Mesodermal cell (in vitro differentiated cells): ENCODE data around the gene CDC42EP3.

Experiments used
- H3K27ac ChIP-seq: 2 replicates; pipeline ENCODE4 v1.7.0; 2013; ENCODE audit warnings: mild to moderate bottlenecking, low read depth, low read length, moderate library complexity; ENCODE audit not compliant: severe bottlenecking
- H3K36me3 ChIP-seq: 2 replicates; pipeline ENCODE4 v1.7.1; 2013; ENCODE audit warnings: mild to moderate bottlenecking, low read length, moderate library complexity; ENCODE audit not compliant: control insufficient read depth, insufficient read depth
- H3K4me1 ChIP-seq: one replicate; pipeline ENCODE4 v1.7.1; 2013; ENCODE audit warnings: mild to moderate bottlenecking, low read length; ENCODE audit not compliant: insufficient read depth, control insufficient read depth, poor library complexity, severe bottlenecking
- H3K4me3 ChIP-seq: 2 replicates; pipeline ENCODE4 v1.7.0; 2013; ENCODE audit warnings: low read length, control low read depth, mild to moderate bottlenecking; ENCODE audit not compliant: insufficient read depth, poor library complexity, severe bottlenecking; ENCODE audit errors: extremely low read depth
- H3K9me3 ChIP-seq: 2 replicates; pipeline ENCODE4 v1.7.1; 2013; ENCODE audit warnings: mild to moderate bottlenecking, low read length, moderate library complexity; ENCODE audit not compliant: control insufficient read depth
- WGBS, 2 experiments: methylation state at CpG; one replicate each; pipeline ENCODE4 v1.1.5; 2013; ENCODE audit warnings: missing lambda C conversion rate in 2 of 2; ENCODE audit not compliant: insufficient coverage in 2 of 2; 5-methylcytosine and 5-hydroxymethylcytosine counted together

Gene CDC42EP3

GRCh38 chr2:37635504-37636380, 35.7 kb downstream of the CDC42EP3 start:
- peaks cover 7% of the 10 kb centered on the region for H3K4me1 ChIP-seq
- H3K27ac ChIP-seq: no peak overlapping the region
- no peak overlapping the region for H3K4me3 ChIP-seq
- H3K9me3 ChIP-seq: no peaks in the 10 kb centered on the region
- 93 to 97% methylated on average over 3 to 4 of the region's 8 CpGs for WGBS, 2 experiments
- H3K36me3 ChIP-seq: peaks cover 1% of the 10 kb centered on the region

- Histone ChIP-seq H3K9me3 (no peaks in the 10 kb centered on the region), H3K36me3 (no peaks in the 10 kb centered on the region), H3K4me1 (peaks cover 7% of the 10 kb centered on the region), H3K27ac (no peak overlapping the region), H3K4me3 (no peak overlapping the region)
- 89 to 97% methylated on average over 4 to 8 of the region's 8 CpGs for WGBS, 2 experiments
These were observed 36.4 kb downstream of the CDC42EP3 start for GRCh38 chr2:37634914-37635503.

GRCh38 chr2:37633845-37634244, 37.6 kb downstream of the CDC42EP3 start:
- Histone ChIP-seq H3K9me3 (no peaks in the 10 kb centered on the region), H3K4me1 (peaks cover 7% of the 10 kb centered on the region), H3K27ac (no peak overlapping the region), H3K36me3 (no peaks in the 10 kb centered on the region), H3K4me3 (no peak overlapping the region)
- WGBS, 2 experiments: 33% methylated on average over 1 of the region's 3 CpGs; no CpG with 5 or more reads in 1 of the 2 experiments

- Histone ChIP-seq H3K4me3 (no peak overlapping the region), H3K4me1 (peaks cover 7% of the 10 kb centered on the region), H3K36me3 (no peaks in the 10 kb centered on the region), H3K27ac (no peak overlapping the region), H3K9me3 (no peaks in the 10 kb centered on the region)
- 100% methylated on average over 1 of the region's 1 CpG; no CpG with 5 or more reads in 1 of the 2 experiments for WGBS, 2 experiments
These were observed 38.2 kb downstream of the CDC42EP3 start for GRCh38 chr2:37633234-37633633.

GRCh38 chr2:37632310-37632709, 39.1 kb downstream of the CDC42EP3 start:
- Histone ChIP-seq H3K4me3 (no peak overlapping the region), H3K36me3 (no peaks in the 10 kb centered on the region), H3K4me1 (peaks cover 7% of the 10 kb centered on the region), H3K27ac (no peak overlapping the region), H3K9me3 (no peaks in the 10 kb centered on the region)
- WGBS, 2 experiments: 87 to 92% methylated on average over 2 of the region's 2 CpGs

- 92% methylated on average over 2 of the region's 4 CpGs; no CpG with 5 or more reads in 1 of the 2 experiments for WGBS, 2 experiments
- H3K27ac ChIP-seq: no peak overlapping the region
These were observed 39.7 kb downstream of the CDC42EP3 start for GRCh38 chr2:37631698-37632097.

GRCh38 chr2:37631292-37631691, 40.1 kb downstream of the CDC42EP3 start:
- Histone ChIP-seq H3K27ac (no peak overlapping the region), H3K9me3 (no peaks in the 10 kb centered on the region), H3K36me3 (no peaks in the 10 kb centered on the region), H3K4me1 (peaks cover 7% of the 10 kb centered on the region), H3K4me3 (no peak overlapping the region)
- WGBS, 2 experiments: 100% methylated on average over 1 of the region's 2 CpGs

More at GRCh38 chr2:37631698-37632097, 39.7 kb downstream of the CDC42EP3 start:
- H3K4me1 ChIP-seq: peaks cover 7% of the 10 kb centered on the region
- no peaks in the 10 kb centered on the region for H3K36me3 ChIP-seq
- no peaks in the 10 kb centered on the region for H3K9me3 ChIP-seq
- H3K4me3 ChIP-seq: no peak overlapping the region

GRCh38 chr2:37630776-37631175, 40.7 kb downstream of the CDC42EP3 start:
- Histone ChIP-seq H3K4me1 (peaks cover 12% of the 10 kb centered on the region), H3K9me3 (no peaks in the 10 kb centered on the region), H3K27ac (no peak overlapping the region), H3K36me3 (no peaks in the 10 kb centered on the region), H3K4me3 (no peak overlapping the region)
- WGBS, 2 experiments: 74 to 95% methylated on average over 2 to 3 of the region's 4 CpGs

GRCh38 chr2:37630301-37630700, 41.1 kb downstream of the CDC42EP3 start:
- Histone ChIP-seq H3K36me3 (no peaks in the 10 kb centered on the region), H3K27ac (no peak overlapping the region), H3K9me3 (no peaks in the 10 kb centered on the region), H3K4me1 (peaks cover 17% of the 10 kb centered on the region), H3K4me3 (no peak overlapping the region)
- WGBS, 2 experiments: no CpG with 5 or more reads among the region's 1 CpG

GRCh38 chr2:37629529-37629928, 41.9 kb downstream of the CDC42EP3 start:
- WGBS, 2 experiments: 96 to 100% methylated on average over 3 of the region's 3 CpGs
- H3K27ac ChIP-seq: no peak overlapping the region
- no peaks in the 10 kb centered on the region for H3K9me3 ChIP-seq
- no peaks in the 10 kb centered on the region for H3K36me3 ChIP-seq
- peaks cover 24% of the 10 kb centered on the region for H3K4me1 ChIP-seq
- no peak overlapping the region for H3K4me3 ChIP-seq

- no peak overlapping the region for H3K27ac ChIP-seq
- no peaks in the 10 kb centered on the region for H3K9me3 ChIP-seq
- H3K4me3 ChIP-seq: no peak overlapping the region
- H3K36me3 ChIP-seq: no peaks in the 10 kb centered on the region
- peaks cover 33% of the 10 kb centered on the region for H3K4me1 ChIP-seq
These were observed 43.7 kb downstream of the CDC42EP3 start for GRCh38 chr2:37627710-37628109.
